22Rv1 (cell line): ENCODE data around the gene SCG3.

Experiments used
- CTCF ChIP-seq: fragments of 450-650 bp; IDR thresholded peaks from 2 replicates; pipeline ENCODE4 v1.5.1; 2017; ENCODE audit warnings: mild to moderate bottlenecking
- ZFX ChIP-seq: fragments of 450-650 bp; IDR thresholded peaks from 2 replicates; pipeline ENCODE4 v1.6.1; 2017; ENCODE audit warnings: antibody characterized with exemption, borderline replicate concordance

- TF ChIP-seq CTCF (no peak), ZFX (no peak)
Observed at GRCh38 chr15:51647128-51647562, 34.2 kb upstream of the SCG3 start.
